Suprapubic skin (tissue), 4 donors: ENCODE data around the gene TNFAIP8L1. TPM values are rescaled to one million over a fixed set of nuclear protein-coding genes. Genes with fewer than 3 reads are reported as not detected.

Experiments
- DNase-seq, 2 donors: peaks; one replicate each; pipeline ENCODE4 v3.0.0-alpha.2; 2019; ENCODE audit warnings: low spot score in 2 of 2
- H3K27ac ChIP-seq: fragments of 200-600 bp; sonication (generic); one replicate; pipeline ENCODE4 v1.5.1; 2019
- H3K27me3 ChIP-seq: fragments of 200-600 bp; sonication (generic); one replicate; pipeline ENCODE4 v1.5.1; 2019
- H3K36me3 ChIP-seq: fragments of 200-600 bp; sonication (generic); one replicate; pipeline ENCODE4 v1.5.1; 2019
- H3K4me1 ChIP-seq: fragments of 200-600 bp; sonication (generic); one replicate; pipeline ENCODE4 v1.5.1; 2019
- H3K4me3 ChIP-seq: fragments of 200-600 bp; sonication (generic); one replicate; pipeline ENCODE4 v1.5.1; 2019; ENCODE audit warnings: mild to moderate bottlenecking
- H3K9me3 ChIP-seq: fragments of 200-600 bp; sonication (generic); one replicate; pipeline ENCODE4 v1.5.1; 2019
- EP300 ChIP-seq: sonication (generic); formaldehyde crosslinking; IDR thresholded peaks from one replicate; pipeline ENCODE4 v1.6.1; 2017; ENCODE audit warnings: antibody characterized with exemption
- POLR2A ChIP-seq, 2 donors: fragments of 450-650 bp; IDR thresholded peaks; one replicate each; pipeline ENCODE4 v1.6.1; 2017; ENCODE audit warnings: antibody characterized with exemption in 2 of 2, mild to moderate bottlenecking in 2 of 2, moderate library complexity in 2 of 2
- POLR2AphosphoS5 ChIP-seq, 3 donors: sonication (generic); formaldehyde crosslinking; IDR thresholded peaks; one replicate each; pipeline ENCODE4 v1.6.1; 2017; ENCODE audit warnings: antibody characterized with exemption in 3 of 3
- WGBS: methylation state at CpG from one replicate; pipeline ENCODE4 v1.1.5; 2018; 5-methylcytosine and 5-hydroxymethylcytosine counted together
- total RNA-seq, 4 donors: library from RNA; depleted of rRNA; stranded (reverse); fragments of >200 nt; gene quantifications; one replicate each; pipeline ENCODE4 v1.1.0, GENCODE V29; 2016
- TF ChIP-seq, protein P1 (sequence below), 2 donors: fragments of 200-600 bp in 1 of 2; fragments of 450-650 bp in 1 of 2; sonication (generic) in 1 of 2; IDR thresholded peaks; one replicate each; pipeline ENCODE4 v1.5.1; 2016 to 2019; ENCODE audit warnings: antibody characterized with exemption in 2 of 2, mild to moderate bottlenecking in 1 of 2, moderate library complexity in 1 of 2

The TNFAIP8L1 gene
- total RNA-seq, 4 donors from 2014 or later = 4.8 to 8.3 (median 7.0) TPM

DNA sequence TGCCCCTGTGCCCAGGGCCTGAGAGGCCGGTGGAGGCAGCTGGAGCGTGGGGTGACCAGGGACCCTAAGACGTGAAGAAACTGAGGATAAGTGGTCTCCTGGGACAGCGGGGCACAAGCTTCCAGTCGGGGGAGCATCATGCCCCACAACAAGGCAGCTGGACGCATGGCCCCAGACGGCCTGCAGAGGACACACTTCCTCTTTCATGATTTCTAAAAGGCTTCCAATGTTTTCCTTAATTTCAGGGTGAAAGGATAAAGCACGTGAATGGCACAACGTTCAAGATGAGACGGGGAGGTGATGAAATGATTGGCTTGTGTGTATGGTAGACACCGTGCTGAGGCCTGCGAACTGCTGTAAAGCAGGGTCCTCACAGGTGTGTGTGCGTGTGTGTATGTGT is 51.0 kb downstream of the TNFAIP8L1 start:
- peaks cover 92% of the 10 kb centered on the region for H3K36me3 ChIP-seq
- no peak overlapping the region for H3K27ac ChIP-seq
- H3K27me3 ChIP-seq = no peaks in the 10 kb centered on the region
- no peak for DNase-seq
- H3K9me3 ChIP-seq = no peaks in the 10 kb centered on the region
- H3K4me1 ChIP-seq = peaks cover 35% of the 10 kb centered on the region
- no peak overlapping the region for H3K4me3 ChIP-seq
- TF ChIP-seq POLR2AphosphoS5 (IDR thresholded peaks at IDR 0.05) (no peak), POLR2A (IDR thresholded peaks at IDR 0.05) (no peak), EP300 (no peak)
- TF ChIP-seq, protein P1, sequence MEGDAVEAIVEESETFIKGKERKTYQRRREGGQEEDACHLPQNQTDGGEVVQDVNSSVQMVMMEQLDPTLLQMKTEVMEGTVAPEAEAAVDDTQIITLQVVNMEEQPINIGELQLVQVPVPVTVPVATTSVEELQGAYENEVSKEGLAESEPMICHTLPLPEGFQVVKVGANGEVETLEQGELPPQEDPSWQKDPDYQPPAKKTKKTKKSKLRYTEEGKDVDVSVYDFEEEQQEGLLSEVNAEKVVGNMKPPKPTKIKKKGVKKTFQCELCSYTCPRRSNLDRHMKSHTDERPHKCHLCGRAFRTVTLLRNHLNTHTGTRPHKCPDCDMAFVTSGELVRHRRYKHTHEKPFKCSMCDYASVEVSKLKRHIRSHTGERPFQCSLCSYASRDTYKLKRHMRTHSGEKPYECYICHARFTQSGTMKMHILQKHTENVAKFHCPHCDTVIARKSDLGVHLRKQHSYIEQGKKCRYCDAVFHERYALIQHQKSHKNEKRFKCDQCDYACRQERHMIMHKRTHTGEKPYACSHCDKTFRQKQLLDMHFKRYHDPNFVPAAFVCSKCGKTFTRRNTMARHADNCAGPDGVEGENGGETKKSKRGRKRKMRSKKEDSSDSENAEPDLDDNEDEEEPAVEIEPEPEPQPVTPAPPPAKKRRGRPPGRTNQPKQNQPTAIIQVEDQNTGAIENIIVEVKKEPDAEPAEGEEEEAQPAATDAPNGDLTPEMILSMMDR (IDR thresholded peaks at IDR 0.05) = no peak
- 82% methylated on average over 13 of the region's 13 CpGs for WGBS

DNA sequence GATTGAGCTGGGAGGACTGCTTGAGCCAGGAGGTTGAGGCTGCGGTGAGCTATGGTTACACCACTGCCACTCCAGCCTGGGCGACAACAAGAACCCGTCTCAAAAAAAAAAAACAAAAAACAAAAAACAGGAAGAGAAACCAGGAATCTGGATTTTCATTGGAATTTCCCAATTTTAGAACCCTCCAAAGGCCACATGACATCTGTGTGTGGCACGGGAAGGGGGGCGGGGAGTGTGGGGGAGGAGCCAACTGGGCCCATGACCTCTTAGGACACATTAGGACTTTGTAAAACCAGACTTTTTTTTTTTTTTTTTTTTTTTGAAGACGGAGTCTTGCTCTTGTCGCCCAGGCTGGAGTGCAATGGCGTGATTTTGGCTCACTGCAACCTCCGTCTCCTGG is 52.1 kb downstream of the TNFAIP8L1 start:
- WGBS = 80% methylated on average over 9 of the region's 9 CpGs
- peaks cover 43% of the 10 kb centered on the region for H3K4me1 ChIP-seq
- no peak for TF ChIP-seq EP300
- no peak for TF ChIP-seq POLR2A (IDR thresholded peaks at IDR 0.05)
- TF ChIP-seq, protein P1 (IDR thresholded peaks at IDR 0.05) = no peak
- H3K9me3 ChIP-seq = no peaks in the 10 kb centered on the region
- DNase-seq = no peak
- no peak overlapping the region for H3K27ac ChIP-seq
- peaks cover 94% of the 10 kb centered on the region for H3K36me3 ChIP-seq
- no peak overlapping the region for H3K4me3 ChIP-seq
- no peaks in the 10 kb centered on the region for H3K27me3 ChIP-seq

DNA sequence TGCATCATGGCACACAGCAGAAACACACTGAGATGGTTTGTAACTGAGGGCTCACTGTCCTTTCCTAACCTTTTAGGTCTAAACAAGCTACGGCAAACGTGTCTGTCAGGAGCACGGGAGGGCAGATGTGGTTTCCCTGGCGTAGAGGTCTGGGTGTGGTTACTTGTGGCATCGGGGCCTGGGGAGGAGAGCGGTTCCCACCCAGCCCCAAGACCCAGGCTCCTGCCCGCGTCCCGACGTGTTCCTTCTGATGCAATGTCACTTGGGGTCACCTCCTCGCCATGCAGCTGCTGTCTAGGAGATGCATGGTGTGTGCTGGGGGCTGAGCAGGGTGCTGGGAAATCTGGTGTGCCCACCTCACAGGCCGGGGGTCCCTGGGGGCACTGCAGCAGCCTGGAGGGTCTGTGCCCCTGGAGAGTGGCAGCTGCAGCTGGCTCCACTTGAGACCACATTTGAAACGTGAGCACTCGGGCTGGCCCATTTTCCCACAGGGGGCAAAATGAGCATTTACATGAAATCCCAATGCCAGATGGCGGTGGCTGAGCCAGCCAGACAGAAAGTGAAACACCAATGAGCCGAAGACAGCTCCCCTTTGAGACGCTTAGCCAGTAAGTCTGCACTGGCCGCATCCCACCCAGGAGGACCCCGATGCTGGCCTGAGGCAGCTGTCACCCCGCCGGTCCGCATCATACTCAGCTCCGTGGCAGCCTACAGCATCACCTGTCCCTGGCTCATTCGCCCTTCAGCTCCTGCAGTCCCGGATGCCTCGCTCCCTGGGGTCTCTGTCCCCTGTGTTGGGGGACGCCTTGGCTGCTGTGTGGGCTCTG is 53.1 kb downstream of the TNFAIP8L1 start:
- Histone ChIP-seq H3K4me3 (no peak overlapping the region), H3K27ac (peak overlapping the region; percentile 85), H3K36me3 (peaks cover 94% of the 10 kb centered on the region), H3K27me3 (no peaks in the 10 kb centered on the region), H3K9me3 (no peaks in the 10 kb centered on the region), H3K4me1 (peaks cover 49% of the 10 kb centered on the region)
- TF ChIP-seq EP300 = no peak
- TF ChIP-seq POLR2A (IDR thresholded peaks at IDR 0.05) = no peak
- TF ChIP-seq, protein P1 (IDR thresholded peaks at IDR 0.05) = no peak
- no peak for TF ChIP-seq POLR2AphosphoS5 (IDR thresholded peaks at IDR 0.05)
- 70% methylated on average over 2 of the region's 27 CpGs for WGBS
- DNase-seq = no peak

DNA sequence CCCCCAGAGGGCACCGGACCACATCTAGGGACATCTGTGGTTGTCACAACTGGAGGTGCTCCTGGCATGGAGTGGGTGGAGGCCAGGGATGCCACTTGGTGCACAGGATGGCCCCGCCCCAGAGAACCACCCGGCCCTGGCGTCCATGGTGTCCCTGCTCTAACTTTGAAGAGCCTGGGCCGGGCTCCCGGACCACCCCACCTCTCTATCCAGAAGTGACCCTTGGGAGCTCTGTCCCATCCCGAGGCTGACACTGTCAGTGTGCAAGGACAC is 53.7 kb downstream of the TNFAIP8L1 start:
- Histone ChIP-seq H3K4me1 (peaks cover 52% of the 10 kb centered on the region), H3K9me3 (no peaks in the 10 kb centered on the region), H3K4me3 (no peak overlapping the region), H3K27me3 (no peaks in the 10 kb centered on the region), H3K27ac (peak overlapping the region; percentile 85), H3K36me3 (peaks cover 92% of the 10 kb centered on the region)
- DNase-seq = no peak
- WGBS = no CpG with 5 or more reads among the region's 7 CpGs
- TF ChIP-seq, protein P1 (IDR thresholded peaks at IDR 0.05) = no peak
- TF ChIP-seq POLR2A (IDR thresholded peaks at IDR 0.05) (no peak), POLR2AphosphoS5 (IDR thresholded peaks at IDR 0.05) (no peak), EP300 (no peak)

DNA sequence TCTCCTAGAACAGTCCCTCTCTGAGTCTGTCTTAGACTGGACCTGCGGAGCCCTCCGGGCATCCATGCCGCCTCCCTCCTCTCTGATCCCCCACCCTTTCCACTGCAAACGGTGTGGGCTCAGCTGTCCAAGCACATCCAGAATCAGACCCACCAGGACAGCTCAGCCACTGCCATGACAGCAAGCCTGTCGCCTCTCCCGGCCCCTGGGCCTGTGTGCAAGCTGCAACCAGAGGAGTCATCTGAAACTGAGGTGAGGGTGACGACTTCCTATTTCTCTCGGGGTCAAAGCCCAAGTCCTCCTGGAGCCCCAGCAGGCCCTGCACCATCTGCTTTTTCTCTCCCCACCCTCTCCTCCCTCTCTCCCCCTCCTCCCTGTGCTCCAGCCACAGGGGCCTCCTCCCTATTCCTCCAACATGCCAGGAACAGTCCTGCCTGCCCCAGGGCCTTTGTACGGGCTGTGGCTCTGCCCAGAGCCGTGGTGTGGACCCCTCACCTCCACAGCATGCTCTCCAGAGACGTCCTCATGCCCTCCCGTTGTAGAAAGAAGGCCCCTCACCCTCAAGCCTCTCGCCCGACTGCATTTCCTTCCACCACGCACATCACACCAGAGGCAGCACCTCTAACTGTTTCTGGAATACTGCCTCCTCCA is 54.3 kb downstream of the TNFAIP8L1 start:
- WGBS = 75% methylated on average over 15 of the region's 15 CpGs
- H3K36me3 ChIP-seq = peaks cover 92% of the 10 kb centered on the region

More for the DNA sequence above, 54.3 kb downstream of the TNFAIP8L1 start:
- Histone ChIP-seq H3K27me3 (no peaks in the 10 kb centered on the region), H3K27ac (peak overlapping the region; percentile 85), H3K4me3 (no peak overlapping the region), H3K9me3 (no peaks in the 10 kb centered on the region), H3K4me1 (peaks cover 52% of the 10 kb centered on the region)
- no peak for DNase-seq
- TF ChIP-seq, protein P1 (IDR thresholded peaks at IDR 0.05) = no peak
- no peak for TF ChIP-seq EP300
- no peak for TF ChIP-seq POLR2A (IDR thresholded peaks at IDR 0.05)
- TF ChIP-seq POLR2AphosphoS5 (IDR thresholded peaks at IDR 0.05) = no peak
